ENCODE results near the gene CNTN4. TPM values are rescaled to one million over a fixed set of nuclear protein-coding genes. Genes with fewer than 3 reads are reported as not detected.
"Not testable (repeated sequence)": the region's sequence is repeated elsewhere in the genome, so short reads cannot be mapped to it uniquely, and the experiment has no call there.

The CNTN4 gene
- total RNA-seq, 1 experiment from 2014 or later: 1.6 TPM

- not testable (repeated sequence) for H3K79me1 ChIP-seq (ENCODE audit: insufficient read depth, low read depth, low read length, poor library complexity, severe bottlenecking); H3K4me2 ChIP-seq (ENCODE audit: insufficient read depth, insufficient read length, low read length); H2BK120ac ChIP-seq (ENCODE audit: low read depth, low read length, poor library complexity, severe bottlenecking); H3K9me3 ChIP-seq (ENCODE audit: control insufficient read depth, low read depth, low read length); H3K14ac ChIP-seq (ENCODE audit: insufficient read depth, low read length); H3K56ac ChIP-seq (ENCODE audit: insufficient read length, low read depth, low read length); H4K20me1 ChIP-seq (ENCODE audit: control insufficient read depth, insufficient read depth, insufficient read length); H2AK5ac ChIP-seq (ENCODE audit: insufficient read length, low read length); H3K18ac ChIP-seq (ENCODE audit: insufficient read length, low read depth, low read length); H3K4me1 Mint-ChIP-seq; H3K23ac ChIP-seq (ENCODE audit: insufficient read length, low read depth, low read length); H2BK15ac ChIP-seq (ENCODE audit: low read depth, low read length); H3K27me3 ChIP-seq (ENCODE audit: insufficient read depth, low read length); H4K8ac ChIP-seq (replicated peaks; ENCODE audit: insufficient read length, low read depth, low read length); H3K4ac ChIP-seq (ENCODE audit: low read depth, low read length); H4K91ac ChIP-seq (ENCODE audit: insufficient read length, low read depth, low read length); H3T11ph ChIP-seq (ENCODE audit: low read length); H3K79me2 ChIP-seq (ENCODE audit: insufficient read depth, low read length); H3K9ac ChIP-seq (ENCODE audit: extremely low read depth, insufficient read length, low read length); H2BK20ac ChIP-seq (ENCODE audit: low read depth, low read length, poor library complexity, severe bottlenecking); H3K27me3 Mint-ChIP-seq (ENCODE audit: low read depth); H3K4me3 Mint-ChIP-seq; H2BK5ac ChIP-seq (ENCODE audit: insufficient read length, low read length); H4K5ac ChIP-seq (ENCODE audit: insufficient read length, low read depth, low read length); H2AFZ ChIP-seq (ENCODE audit: low read length); H3K9me3 Mint-ChIP-seq; H2BK12ac ChIP-seq (ENCODE audit: insufficient read length, low read depth, low read length); H3K27ac ChIP-seq (ENCODE audit: insufficient read length, low read depth, low read length); H3K36me3 Mint-ChIP-seq (ENCODE audit: insufficient read depth in 1 of 3, low read depth in 3 of 3); DNase-seq; H3K23me2 ChIP-seq (ENCODE audit: insufficient read length, low read depth, low read length, poor library complexity, severe bottlenecking); H3K4me1 ChIP-seq (ENCODE audit: insufficient read depth, low read length); H3K27ac Mint-ChIP-seq
- no CpG with 5 or more reads among the region's 6 CpGs for WGBS (ENCODE audit: extremely low coverage, insufficient read length, low lambda C conversion rate)
Measured at GRCh38 chr3:2534767-2535166, 436.1 kb downstream of the CNTN4 start.

Measured in H9 (cell line).